Activated CD4-positive, alpha-beta T cell treated with anti-CD3 and anti-CD28 coated beads for 36 hours (primary cell): ENCODE data around the gene ARHGDIG. TPM values are rescaled to one million over a fixed set of nuclear protein-coding genes. Genes with fewer than 3 reads are reported as not detected.

ENCODE experiments used
- ATAC-seq: fragments of 200-7000 bp; cut with Tn5 transposase; one replicate; pipeline ENCODE4 v1.10.0; 2021; ENCODE audit warnings: mild to moderate bottlenecking, moderate library complexity
- CTCF ChIA-PET: fragments of 350-600 bp; sonication (Branson Sonifier 250); formaldehyde crosslinking; loops from one replicate; lab custom pipeline; 2021; ENCODE audit warnings: antibody characterized with exemption; lab: Charles Lee
- POLR2A ChIA-PET: fragments of 350-600 bp; sonication (Branson Sonifier 250); formaldehyde crosslinking; loops from one replicate; lab custom pipeline; 2021; ENCODE audit warnings: antibody characterized with exemption, inconsistent platforms; lab: Charles Lee
- DNase-seq: peaks from one replicate; pipeline ENCODE4 v3.0.0-alpha.2; 2020
- H3K27ac Mint-ChIP-seq: one replicate; pipeline ENCODE4 v1.8.0; 2021; ENCODE audit warnings: mixed read lengths
- H3K27me3 Mint-ChIP-seq: one replicate; pipeline ENCODE4 v1.8.0; 2021; ENCODE audit warnings: mixed read lengths
- H3K36me3 Mint-ChIP-seq: one replicate; pipeline ENCODE4 v1.8.0; 2021; ENCODE audit warnings: low read depth, mixed read lengths
- H3K4me1 Mint-ChIP-seq: one replicate; pipeline ENCODE4 v1.8.0; 2021; ENCODE audit warnings: mixed read lengths
- H3K4me3 Mint-ChIP-seq: one replicate; pipeline ENCODE4 v1.8.0; 2021; ENCODE audit warnings: mild to moderate bottlenecking, moderate library complexity, mixed read lengths
- H3K9me3 Mint-ChIP-seq: one replicate; pipeline ENCODE4 v1.8.0; 2021; ENCODE audit warnings: low read depth, mixed read lengths
- intact Hi-C, 2 experiments: fragments of 100-400 bp; cut with DNase I in 1 of 2; cut with micrococcal nuclease in 1 of 2; formaldehyde crosslinking; loops; one replicate each; pipeline versions ENCODE4 v1.14.2 to v1.15.1; 2022 to 2024; cut with DNase I, micrococcal nuclease
- total RNA-seq, 2 experiments: library from RNA; stranded (reverse); gene quantifications; one replicate each; pipeline ENCODE4 v1.2.3, GENCODE V29; 2021

ARHGDIG gene
- total RNA-seq, 2 experiments from 2014 or later: not detected

- H3K4me3 Mint-ChIP-seq: no peak overlapping the region
- no peaks in the 10 kb centered on the region for H3K9me3 Mint-ChIP-seq
- intact Hi-C loops: no loop called here
- DNase-seq: no peak
- ChIA-PET CTCF (interaction anchor here (0.6 kb wide), 1 partner anchor 219 kb away, joined by 3 read pairs; no protein-coding TSS in a partner anchor), POLR2A (no interaction called here)
- H3K27me3 Mint-ChIP-seq: no peaks in the 10 kb centered on the region
- H3K27ac Mint-ChIP-seq: no peak overlapping the region
- H3K36me3 Mint-ChIP-seq: peaks cover 17% of the 10 kb centered on the region
- ATAC-seq: no peak
- H3K4me1 Mint-ChIP-seq: peaks cover 2% of the 10 kb centered on the region
Observed at GRCh38 chr16:306911-307370, 26.6 kb downstream of the ARHGDIG start.

GRCh38 chr16:307691-308312 is 27.4 kb downstream of the ARHGDIG start:
- intact Hi-C loops: no loop called here
- Mint-ChIP-seq H3K27ac (no peak overlapping the region), H3K36me3 (peaks cover 19% of the 10 kb centered on the region), H3K9me3 (no peaks in the 10 kb centered on the region), H3K27me3 (no peaks in the 10 kb centered on the region), H3K4me3 (no peak overlapping the region), H3K4me1 (peaks cover 2% of the 10 kb centered on the region)
- ATAC-seq: no peak
- CTCF ChIA-PET: interaction anchor here (0.7 kb wide), 1 partner anchor 98 kb away, joined by 3 read pairs; no protein-coding TSS in a partner anchor
- POLR2A ChIA-PET: no interaction called here
- DNase-seq: no peak

GRCh38 chr16:309476-309875 is 29.1 kb downstream of the ARHGDIG start:
- ATAC-seq (peak; percentile 57), DNase-seq (peak; percentile 19)
- CTCF ChIA-PET: interaction anchor here (1.1 kb wide), 1 partner anchor 202 kb away, joined by 4 read pairs; no protein-coding TSS in a partner anchor
- peaks cover 2% of the 10 kb centered on the region for H3K4me1 Mint-ChIP-seq
- POLR2A ChIA-PET: interaction anchor here (0.5 kb wide), 1 partner anchor 75 kb away, joined by 3 read pairs; the partner anchor contains the start of gene FAM234A
- no peaks in the 10 kb centered on the region for H3K9me3 Mint-ChIP-seq
- intact Hi-C loops: no loop called here
- H3K27ac Mint-ChIP-seq: no peak overlapping the region
- H3K36me3 Mint-ChIP-seq: peaks cover 14% of the 10 kb centered on the region
- H3K4me3 Mint-ChIP-seq: no peak overlapping the region
- no peaks in the 10 kb centered on the region for H3K27me3 Mint-ChIP-seq

- CTCF ChIA-PET: no interaction called here
- no peaks in the 10 kb centered on the region for H3K27me3 Mint-ChIP-seq
- H3K9me3 Mint-ChIP-seq: no peaks in the 10 kb centered on the region
- H3K4me3 Mint-ChIP-seq: no peak overlapping the region
- POLR2A ChIA-PET: no interaction called here
- peaks cover 6% of the 10 kb centered on the region for H3K36me3 Mint-ChIP-seq
- intact Hi-C loops: no loop called here
- peaks cover 6% of the 10 kb centered on the region for H3K4me1 Mint-ChIP-seq
- no peak overlapping the region for H3K27ac Mint-ChIP-seq
- ATAC-seq (no peak), DNase-seq (no peak)
Observed at GRCh38 chr16:311725-312124, 31.3 kb downstream of the ARHGDIG start.

- no peaks in the 10 kb centered on the region for H3K27me3 Mint-ChIP-seq
- ChIA-PET CTCF (interaction anchor here (0.8 kb wide), 1 partner anchor 12 kb away, joined by 3 read pairs; no protein-coding TSS in a partner anchor), POLR2A (no interaction called here)
- peaks cover 16% of the 10 kb centered on the region for H3K4me1 Mint-ChIP-seq
- intact Hi-C loops: no loop called here
- H3K9me3 Mint-ChIP-seq: no peaks in the 10 kb centered on the region
- H3K36me3 Mint-ChIP-seq: peaks cover 8% of the 10 kb centered on the region
- no peak overlapping the region for H3K27ac Mint-ChIP-seq
- no peak overlapping the region for H3K4me3 Mint-ChIP-seq
- DNase-seq (no peak), ATAC-seq (no peak)
Observed at GRCh38 chr16:314351-314750, 34.0 kb downstream of the ARHGDIG start.

GRCh38 chr16:314795-315299 is 34.5 kb downstream of the ARHGDIG start:
- ATAC-seq (no peak), DNase-seq (no peak)
- POLR2A ChIA-PET: interaction anchor here (0.7 kb wide), 1 partner anchor 263 kb away, joined by 3 read pairs; no protein-coding TSS in a partner anchor
- Mint-ChIP-seq H3K4me1 (peaks cover 19% of the 10 kb centered on the region), H3K4me3 (no peak overlapping the region), H3K36me3 (peaks cover 11% of the 10 kb centered on the region), H3K9me3 (no peaks in the 10 kb centered on the region), H3K27me3 (no peaks in the 10 kb centered on the region), H3K27ac (no peak overlapping the region)
- intact Hi-C loops: no loop called here
- CTCF ChIA-PET: no interaction called here

- CTCF ChIA-PET: no interaction called here
- Mint-ChIP-seq H3K4me3 (no peak overlapping the region), H3K36me3 (peaks cover 11% of the 10 kb centered on the region), H3K27ac (no peak overlapping the region), H3K9me3 (no peaks in the 10 kb centered on the region), H3K27me3 (no peaks in the 10 kb centered on the region), H3K4me1 (peaks cover 25% of the 10 kb centered on the region)
- no peak for ATAC-seq
- no peak for DNase-seq
- POLR2A ChIA-PET: no interaction called here
- intact Hi-C loops: no loop called here
Observed at GRCh38 chr16:316741-317464, 36.5 kb downstream of the ARHGDIG start.

GRCh38 chr16:317583-317982 is 37.2 kb downstream of the ARHGDIG start:
- Mint-ChIP-seq H3K27ac (peak overlapping the region; percentile 47), H3K27me3 (no peaks in the 10 kb centered on the region), H3K9me3 (no peaks in the 10 kb centered on the region), H3K36me3 (peaks cover 7% of the 10 kb centered on the region), H3K4me3 (no peak overlapping the region), H3K4me1 (peaks cover 25% of the 10 kb centered on the region)
- DNase-seq (no peak), ATAC-seq (no peak)
- intact Hi-C loops: no loop called here
- POLR2A ChIA-PET: no interaction called here
- CTCF ChIA-PET: no interaction called here

- intact Hi-C loops: no loop called here
- Mint-ChIP-seq H3K36me3 (peaks cover 7% of the 10 kb centered on the region), H3K4me1 (peaks cover 29% of the 10 kb centered on the region), H3K4me3 (no peak overlapping the region), H3K27ac (no peak overlapping the region), H3K27me3 (no peaks in the 10 kb centered on the region), H3K9me3 (no peaks in the 10 kb centered on the region)
- ChIA-PET CTCF (no interaction called here), POLR2A (no interaction called here)
- DNase-seq: peak; percentile 38
- ATAC-seq: peak; percentile 36
Observed at GRCh38 chr16:318628-319027, 38.2 kb downstream of the ARHGDIG start.

GRCh38 chr16:320206-320605 is 39.8 kb downstream of the ARHGDIG start:
- ChIA-PET CTCF (interaction anchor here (0.6 kb wide), 1 partner anchor 137 kb away, joined by 3 read pairs; no protein-coding TSS in a partner anchor), POLR2A (no interaction called here)
- Mint-ChIP-seq H3K36me3 (peaks cover 7% of the 10 kb centered on the region), H3K27me3 (no peaks in the 10 kb centered on the region), H3K4me1 (peaks cover 40% of the 10 kb centered on the region), H3K27ac (no peak overlapping the region), H3K9me3 (no peaks in the 10 kb centered on the region), H3K4me3 (no peak overlapping the region)
- ATAC-seq: no peak
- DNase-seq: no peak
- intact Hi-C loops: no loop called here

- ChIA-PET POLR2A (no interaction called here), CTCF (interaction anchor here (0.6 kb wide), 2 partner anchors 107 to 182 kb away, joined by 3 to 4 read pairs; no protein-coding TSS in a partner anchor)
- H3K9me3 Mint-ChIP-seq: no peaks in the 10 kb centered on the region
- DNase-seq (no peak), ATAC-seq (no peak)
- H3K36me3 Mint-ChIP-seq: peaks cover 8% of the 10 kb centered on the region
- no peak overlapping the region for H3K4me3 Mint-ChIP-seq
- H3K4me1 Mint-ChIP-seq: peaks cover 49% of the 10 kb centered on the region
- no peaks in the 10 kb centered on the region for H3K27me3 Mint-ChIP-seq
- intact Hi-C loops: no loop called here
- no peak overlapping the region for H3K27ac Mint-ChIP-seq
Observed at GRCh38 chr16:321532-321931, 41.1 kb downstream of the ARHGDIG start.
